Vagina (tissue), 2 donors: ENCODE results near the gene CFAP45.

Experiments used
- CTCF ChIP-seq, 3 experiments: fragments of 450-650 bp in 2 of 3; fragments of 200-600 bp in 1 of 3; sonication (generic) in 1 of 3; IDR thresholded peaks; one replicate each; pipeline ENCODE4 v1.5.1; 2017 to 2019; ENCODE audit warnings: antibody characterized with exemption in 3 of 3, mild to moderate bottlenecking in 2 of 3, moderate library complexity in 2 of 3
- POLR2A ChIP-seq, 2 donors: fragments of 450-650 bp; IDR thresholded peaks; one replicate each; pipeline ENCODE4 v1.6.1; 2017; ENCODE audit warnings: antibody characterized with exemption in 2 of 2, mild to moderate bottlenecking in 2 of 2, moderate library complexity in 2 of 2

DNA sequence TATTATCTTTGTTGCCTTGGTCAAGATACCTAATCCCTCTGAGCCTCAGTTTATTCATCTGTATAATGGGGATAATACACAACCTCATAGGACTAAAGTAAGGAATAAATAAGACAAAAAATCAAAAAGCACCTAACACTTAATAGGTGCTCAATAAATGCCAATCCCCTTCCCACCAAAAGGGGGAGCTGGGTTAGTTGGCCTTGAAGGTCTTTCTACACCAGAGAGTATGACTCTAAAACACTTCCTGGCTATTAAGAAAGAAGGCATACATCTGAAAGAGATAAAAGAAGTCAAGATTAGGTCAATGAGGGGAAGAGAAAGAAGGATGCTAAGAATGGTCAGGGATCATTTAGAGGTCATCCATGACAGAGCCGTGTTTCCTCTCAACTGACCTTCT lies 48.6 kb downstream of the CFAP45 start:
- no peak for TF ChIP-seq CTCF (IDR thresholded peaks at IDR 0.05)
- no peak for TF ChIP-seq POLR2A (IDR thresholded peaks at IDR 0.05)
